ENCODE data around the gene HNRNPAB.

The HNRNPAB gene

GRCh38 chr5:178259623-178260536 is 55.5 kb downstream of the HNRNPAB start:
- Histone ChIP-seq H3K9ac (ENCODE audit: low read length) (no peak overlapping the region), H3K9me3 (ENCODE audit: control insufficient read depth, low read length) (no peaks in the 10 kb centered on the region), H3K27me3 (ENCODE audit: control insufficient read depth, insufficient read depth, low read length) (no peaks in the 10 kb centered on the region), H3K36me3 (ENCODE audit: control insufficient read depth, insufficient read depth, low read length) (no peaks in the 10 kb centered on the region), H3K4me1 (ENCODE audit: control insufficient read depth, insufficient read depth, low read length) (no peaks in the 10 kb centered on the region), H3K4me3 (ENCODE audit: low read length) (no peak overlapping the region)

Measured in mucosa of stomach (tissue), 1 donor.